CD8-positive, alpha-beta memory T cell (primary cell): Measurements from ENCODE around the gene SPACA4. TPM values are rescaled to one million over a fixed set of nuclear protein-coding genes. Genes with fewer than 3 reads are reported as not detected.

Experiments
- CTCF ChIA-PET: fragments of 350-600 bp; sonication (Branson Sonifier 250); formaldehyde crosslinking; loops from one replicate; lab custom pipeline; 2021; ENCODE audit warnings: antibody characterized with exemption; lab: Charles Lee
- POLR2A ChIA-PET: fragments of 350-600 bp; sonication (Branson Sonifier 250); formaldehyde crosslinking; loops from one replicate; lab custom pipeline; 2021; ENCODE audit warnings: antibody characterized with exemption; lab: Charles Lee
- DNase-seq, 5 donors: peaks; one replicate each; pipeline versions ENCODE4 v3.0.0 to v3.0.0-alpha.2; 2020 to 2022; ENCODE audit warnings: mixed read lengths in 1 of 5
- H3K27ac ChIP-seq: one replicate; pipeline ENCODE4 v1.7.0; 2013; ENCODE audit warnings: low read depth, mild to moderate bottlenecking, low read length, moderate library complexity
- H3K27me3 ChIP-seq: 2 replicates; pipeline ENCODE4 v1.7.0; 2013; ENCODE audit warnings: low read length, mild to moderate bottlenecking; ENCODE audit not compliant: insufficient read depth, poor library complexity, severe bottlenecking
- H3K36me3 ChIP-seq: 2 replicates; pipeline ENCODE4 v1.7.0; 2013; ENCODE audit warnings: mild to moderate bottlenecking, low read length, moderate library complexity; ENCODE audit not compliant: insufficient read depth
- H3K4me1 ChIP-seq: 2 replicates; pipeline ENCODE4 v1.7.0; 2013; ENCODE audit warnings: mild to moderate bottlenecking, low read length, moderate library complexity; ENCODE audit not compliant: insufficient read depth
- H3K4me3 ChIP-seq: 2 replicates; pipeline ENCODE4 v1.7.0; 2013; ENCODE audit warnings: mild to moderate bottlenecking, low read length
- H3K9me3 ChIP-seq: 2 replicates; pipeline ENCODE4 v1.7.0; 2013; ENCODE audit warnings: mild to moderate bottlenecking, low read length
- H3K27ac Mint-ChIP-seq, 8 donors: one replicate each; pipeline ENCODE4 v1.8.0; 2020 to 2021; ENCODE audit warnings: mixed read lengths in 8 of 8, mild to moderate bottlenecking in 6 of 8, inconsistent platforms in 3 of 8, moderate library complexity in 3 of 8
- H3K27me3 Mint-ChIP-seq, 2 donors: one replicate each; pipeline ENCODE4 v1.8.0; 2020 to 2021; ENCODE audit warnings: mixed read lengths in 2 of 2, mild to moderate bottlenecking in 1 of 2, moderate library complexity in 1 of 2
- H3K36me3 Mint-ChIP-seq, 3 donors: one replicate each; pipeline ENCODE4 v1.8.0; 2020 to 2021; ENCODE audit warnings: mixed read lengths in 3 of 3, inconsistent platforms in 1 of 3, mild to moderate bottlenecking in 1 of 3
- H3K4me1 Mint-ChIP-seq, 3 donors: one replicate each; pipeline ENCODE4 v1.8.0; 2020 to 2021; ENCODE audit warnings: mixed read lengths in 3 of 3, inconsistent platforms in 1 of 3, mild to moderate bottlenecking in 1 of 3
- H3K4me3 Mint-ChIP-seq, 7 donors: one replicate each; pipeline ENCODE4 v1.8.0; 2020 to 2021; ENCODE audit warnings: mixed read lengths in 7 of 7, mild to moderate bottlenecking in 6 of 7, moderate library complexity in 4 of 7, inconsistent platforms in 2 of 7
- H3K9me3 Mint-ChIP-seq, 5 donors: one replicate each; pipeline ENCODE4 v1.8.0; 2020 to 2022; ENCODE audit warnings: mixed read lengths in 5 of 5, mild to moderate bottlenecking in 3 of 5, moderate library complexity in 2 of 5, inconsistent platforms in 1 of 5
- polyA plus RNA-seq: library from polyadenylated mRNA; unstranded; fragments of 300-500 nt; fragmentation: Illumina TruSeq; gene quantifications from one replicate; pipeline ENCODE4 v1.2.3, GENCODE V29; 2021
- total RNA-seq, 2 experiments: library from RNA; stranded (reverse); gene quantifications; one replicate each; pipeline ENCODE4 v1.2.3, GENCODE V29; 2021

SPACA4 gene
- total and polyA plus RNA-seq, 3 experiments from 2014 or later: not detected

DNA sequence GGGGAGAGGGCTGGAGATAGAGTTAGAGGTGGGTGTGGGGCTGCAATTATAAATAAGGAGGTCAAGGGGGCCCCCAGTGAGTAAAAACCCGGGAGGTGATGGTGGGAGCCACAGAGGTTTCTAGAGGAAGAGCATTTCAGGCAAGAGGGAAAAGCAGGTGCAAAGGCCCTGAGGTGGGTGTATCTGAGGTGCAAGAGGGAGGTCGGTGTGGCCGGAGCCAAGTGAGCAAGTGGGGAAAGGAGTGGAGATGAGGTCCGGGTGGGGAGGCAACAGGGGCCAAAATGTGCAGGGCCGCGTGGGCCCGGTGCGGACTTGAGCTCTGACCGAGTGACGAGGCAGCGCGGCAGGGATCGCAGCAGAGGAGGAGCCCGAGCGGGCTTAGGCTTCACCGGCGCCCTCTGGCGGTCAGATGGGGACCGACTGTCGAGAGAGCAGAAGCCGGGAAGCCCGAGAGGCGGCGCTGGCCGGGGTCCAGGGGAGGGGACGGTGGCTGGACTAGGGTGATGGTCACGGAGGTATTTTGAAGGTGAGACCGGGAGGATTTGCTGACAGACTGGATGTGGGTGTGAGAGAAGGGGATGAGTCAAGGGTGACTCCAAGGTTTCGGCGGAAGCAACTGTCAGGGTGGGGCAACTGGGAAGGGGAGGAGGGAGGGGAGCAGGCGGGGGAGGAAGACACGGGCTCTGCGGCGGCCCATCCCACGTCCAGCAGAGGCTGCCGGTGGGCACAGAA, 17.7 kb upstream of the SPACA4 start:
- H3K9me3 ChIP-seq: no peaks in the 10 kb centered on the region
- no peak overlapping the region for H3K27ac ChIP-seq
- Mint-ChIP-seq H3K4me3 (peak overlapping the region; percentile 46 to 81 (median 65)), H3K4me1 (peaks cover 10 to 17% (median 15%) of the 10 kb centered on the region in 3 donors), H3K36me3 (no peaks in the 10 kb centered on the region), H3K9me3 (no peaks in the 10 kb centered on the region), H3K27ac (peak overlapping the region in 5 of 8 donors; percentile 11 to 78 (median 48)), H3K27me3 (peaks cover 2 to 10% of the 10 kb centered on the region in 2 donors)
- H3K4me3 ChIP-seq: peak overlapping the region; percentile 52
- DNase-seq: peak; percentile 72 to 88 (median 80)
- H3K4me1 ChIP-seq: peaks cover 6% of the 10 kb centered on the region
- ChIA-PET CTCF (interaction anchor here (0.7 to 11.2 kb wide), 13 partner anchors 9 to 256 kb away, joined by 3 to 152 read pairs (median 3); partner anchors contain the start of gene SPACA4), POLR2A (interaction anchor here (0.6 kb wide), 1 partner anchor 57 kb away, joined by 3 read pairs; no protein-coding TSS in a partner anchor)
- no peaks in the 10 kb centered on the region for H3K27me3 ChIP-seq
- no peaks in the 10 kb centered on the region for H3K36me3 ChIP-seq

DNA sequence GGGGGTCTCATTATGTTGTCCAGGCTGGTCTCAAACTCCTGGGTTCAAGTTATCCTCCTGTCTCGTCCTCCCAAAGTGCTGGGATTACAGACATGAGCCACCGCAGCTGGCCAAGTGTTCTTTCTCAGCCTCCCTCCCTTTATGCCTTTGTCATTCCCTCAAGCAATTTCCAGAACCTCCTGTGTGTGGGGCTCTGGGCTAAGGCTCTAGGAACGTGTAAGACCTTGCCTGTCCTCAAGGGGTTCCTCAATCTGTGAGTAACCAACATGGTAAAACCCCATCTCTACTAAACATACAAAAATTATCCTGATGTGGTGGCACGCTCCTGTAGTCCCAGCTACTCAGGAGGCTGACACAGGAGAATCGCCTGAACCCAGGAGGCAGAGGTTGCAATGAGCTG, 15.5 kb upstream of the SPACA4 start:
- no peak overlapping the region for H3K4me3 Mint-ChIP-seq
- ChIA-PET CTCF (interaction anchor here (11.2 kb wide), 1 partner anchor 84 kb away, joined by 152 read pairs; no protein-coding TSS in a partner anchor), POLR2A (no interaction called here)
- peaks cover 8 to 18% (median 16%) of the 10 kb centered on the region in 3 donors for H3K4me1 Mint-ChIP-seq
- peaks cover 0 to 2% (median 0%) of the 10 kb centered on the region in 3 donors for H3K36me3 Mint-ChIP-seq
- H3K27me3 Mint-ChIP-seq: peaks cover 2 to 5% of the 10 kb centered on the region in 2 donors
- no peaks in the 10 kb centered on the region for H3K27me3 ChIP-seq
- no peak for DNase-seq
- H3K27ac Mint-ChIP-seq: peak overlapping the region in 1 of 8 donors; percentile 32
- H3K36me3 ChIP-seq: no peaks in the 10 kb centered on the region
- no peak overlapping the region for H3K27ac ChIP-seq
- H3K9me3 Mint-ChIP-seq: no peaks in the 10 kb centered on the region
- no peaks in the 10 kb centered on the region for H3K9me3 ChIP-seq
- peaks cover 6% of the 10 kb centered on the region for H3K4me1 ChIP-seq
- H3K4me3 ChIP-seq: no peak overlapping the region

DNA sequence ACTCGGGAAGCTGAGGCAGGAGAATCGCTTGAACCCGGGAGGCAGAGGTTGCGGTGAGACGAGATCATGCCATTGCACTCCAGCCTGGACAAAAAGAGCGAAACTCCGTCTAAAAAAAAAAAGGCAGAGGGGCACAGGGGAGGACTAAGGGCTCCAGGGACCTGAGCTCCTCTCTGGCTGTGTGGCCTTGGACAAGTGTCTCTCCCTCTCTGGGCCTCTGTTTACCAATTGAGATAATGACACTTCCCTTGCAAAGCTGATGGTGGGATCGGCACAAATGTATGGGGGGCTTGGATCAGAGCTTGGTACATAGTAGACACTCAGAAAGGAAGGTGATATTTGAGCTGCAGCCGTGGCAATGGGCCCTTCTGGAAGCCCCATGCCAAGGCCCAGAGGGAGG, 11.4 kb upstream of the SPACA4 start:
- Histone ChIP-seq H3K4me3 (no peak overlapping the region), H3K9me3 (no peaks in the 10 kb centered on the region), H3K27ac (no peak overlapping the region), H3K4me1 (peaks cover 6% of the 10 kb centered on the region), H3K36me3 (no peaks in the 10 kb centered on the region), H3K27me3 (no peaks in the 10 kb centered on the region)
- peaks cover 0 to 2% (median 0%) of the 10 kb centered on the region in 3 donors for H3K36me3 Mint-ChIP-seq
- ChIA-PET CTCF (interaction anchor here (1.1 to 2.0 kb wide), 6 partner anchors 13 to 261 kb away, joined by 3 to 8 read pairs (median 5); no protein-coding TSS in a partner anchor), POLR2A (interaction anchor here (0.8 kb wide), 1 partner anchor 81 kb away, joined by 3 read pairs; no protein-coding TSS in a partner anchor)
- peak overlapping the region in 4 of 7 donors; percentile 10 to 58 (median 42) for H3K4me3 Mint-ChIP-seq
- H3K27me3 Mint-ChIP-seq: peaks cover 0 to 4% of the 10 kb centered on the region in 2 donors
- H3K27ac Mint-ChIP-seq: peak overlapping the region in 7 of 8 donors; percentile 3 to 97 (median 70)
- no peak for DNase-seq
- no peaks in the 10 kb centered on the region for H3K9me3 Mint-ChIP-seq
- H3K4me1 Mint-ChIP-seq: peaks cover 4 to 18% (median 5%) of the 10 kb centered on the region in 3 donors

GRCh38 chr19:48595833-48596232, 10.7 kb upstream of the SPACA4 start:
- Histone ChIP-seq H3K27me3 (no peaks in the 10 kb centered on the region), H3K4me1 (peaks cover 6% of the 10 kb centered on the region), H3K27ac (no peak overlapping the region), H3K9me3 (no peaks in the 10 kb centered on the region), H3K4me3 (no peak overlapping the region), H3K36me3 (no peaks in the 10 kb centered on the region)
- Mint-ChIP-seq H3K27me3 (peaks cover 0 to 4% of the 10 kb centered on the region in 2 donors), H3K36me3 (peaks cover 0 to 2% (median 0%) of the 10 kb centered on the region in 3 donors), H3K27ac (peak overlapping the region in 3 of 8 donors; percentile 10 to 76 (median 33)), H3K4me1 (peaks cover 4 to 18% (median 5%) of the 10 kb centered on the region in 3 donors), H3K9me3 (no peaks in the 10 kb centered on the region), H3K4me3 (peak overlapping the region in 3 of 7 donors; percentile 17 to 58 (median 37))
- no peak for DNase-seq
- CTCF ChIA-PET: interaction anchor here (1.1 to 1.6 kb wide), 4 partner anchors 12 to 262 kb away, joined by 3 to 8 read pairs (median 6); no protein-coding TSS in a partner anchor
- POLR2A ChIA-PET: interaction anchor here (0.8 kb wide), 1 partner anchor 82 kb away, joined by 3 read pairs; no protein-coding TSS in a partner anchor

GRCh38 chr19:48596237-48596636, 10.3 kb upstream of the SPACA4 start:
- Histone ChIP-seq H3K27me3 (no peaks in the 10 kb centered on the region), H3K27ac (no peak overlapping the region), H3K4me3 (no peak overlapping the region), H3K36me3 (no peaks in the 10 kb centered on the region), H3K4me1 (peaks cover 6% of the 10 kb centered on the region), H3K9me3 (no peaks in the 10 kb centered on the region)
- Mint-ChIP-seq H3K36me3 (peaks cover 0 to 2% (median 0%) of the 10 kb centered on the region in 3 donors), H3K4me3 (peak overlapping the region in 4 of 7 donors; percentile 26 to 54 (median 38)), H3K9me3 (no peaks in the 10 kb centered on the region), H3K27me3 (peaks cover 0 to 4% of the 10 kb centered on the region in 2 donors), H3K4me1 (peaks cover 4 to 18% (median 5%) of the 10 kb centered on the region in 3 donors), H3K27ac (peak overlapping the region in 4 of 8 donors; percentile 55 to 83 (median 76))
- POLR2A ChIA-PET: no interaction called here
- CTCF ChIA-PET: interaction anchor here (1.5 kb wide), 1 partner anchor 12 kb away, joined by 6 read pairs; no protein-coding TSS in a partner anchor
- no peak for DNase-seq

DNA sequence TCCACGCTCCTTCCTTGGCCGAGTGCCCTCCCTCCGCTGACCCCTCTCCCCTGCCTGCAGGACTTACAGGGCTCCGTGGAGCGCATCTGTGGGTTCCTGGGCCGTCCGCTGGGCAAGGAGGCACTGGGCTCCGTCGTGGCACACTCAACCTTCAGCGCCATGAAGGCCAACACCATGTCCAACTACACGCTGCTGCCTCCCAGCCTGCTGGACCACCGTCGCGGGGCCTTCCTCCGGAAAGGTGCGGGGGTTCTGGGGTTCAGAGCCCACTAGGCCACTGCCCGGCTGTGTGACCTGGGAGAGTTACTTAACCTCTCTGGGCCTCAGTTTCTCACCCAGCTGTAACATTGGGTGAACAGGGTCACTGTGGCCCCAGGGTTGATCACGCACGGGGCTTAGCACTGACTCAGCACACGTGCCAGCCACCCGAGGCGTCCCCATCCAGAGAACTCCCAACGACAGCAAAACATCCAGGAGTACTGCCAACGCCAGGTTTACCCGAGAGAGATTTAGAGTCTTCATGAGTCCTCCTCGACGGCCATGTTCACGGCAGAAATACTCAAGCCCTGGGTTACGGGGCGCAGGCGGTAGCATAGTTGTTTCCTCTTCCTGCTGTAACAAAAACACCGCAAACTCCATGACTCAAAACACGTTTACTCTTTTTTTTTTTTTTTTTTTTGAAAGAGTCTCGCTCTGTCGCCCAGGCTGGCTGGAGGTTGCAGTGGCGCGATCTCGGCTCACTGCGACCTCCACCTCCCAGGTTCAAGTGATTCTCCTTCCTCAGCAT, 9.7 kb upstream of the SPACA4 start:
- peak; percentile 18 to 60 (median 43) for DNase-seq
- Mint-ChIP-seq H3K36me3 (peaks cover 0 to 2% (median 0%) of the 10 kb centered on the region in 3 donors), H3K27me3 (peaks cover 0 to 4% of the 10 kb centered on the region in 2 donors), H3K4me1 (peaks cover 4 to 18% (median 5%) of the 10 kb centered on the region in 3 donors), H3K27ac (peak overlapping the region; percentile 69 to 90 (median 82)), H3K4me3 (peak overlapping the region; percentile 62 to 83 (median 68)), H3K9me3 (no peaks in the 10 kb centered on the region)
- H3K27ac ChIP-seq: peak overlapping the region; percentile 43
- no peaks in the 10 kb centered on the region for H3K36me3 ChIP-seq
- no peaks in the 10 kb centered on the region for H3K9me3 ChIP-seq
- H3K4me1 ChIP-seq: peaks cover 6% of the 10 kb centered on the region
- H3K4me3 ChIP-seq: peak overlapping the region; percentile 34
- ChIA-PET CTCF (no interaction called here), POLR2A (interaction anchor here (0.7 to 1.1 kb wide), 2 partner anchors 13 to 264 kb away, joined by 6 to 8 read pairs; no protein-coding TSS in a partner anchor)
- H3K27me3 ChIP-seq: no peaks in the 10 kb centered on the region

GRCh38 chr19:48598996-48599700, 7.4 kb upstream of the SPACA4 start:
- H3K9me3 ChIP-seq: no peaks in the 10 kb centered on the region
- H3K27ac ChIP-seq: no peak overlapping the region
- H3K36me3 ChIP-seq: no peaks in the 10 kb centered on the region
- H3K4me3 ChIP-seq: no peak overlapping the region
- Mint-ChIP-seq H3K27ac (peak overlapping the region in 1 of 8 donors; percentile 14), H3K27me3 (peaks cover 0 to 4% of the 10 kb centered on the region in 2 donors), H3K4me1 (peaks cover 4 to 14% (median 5%) of the 10 kb centered on the region in 3 donors), H3K36me3 (peaks cover 0 to 2% (median 0%) of the 10 kb centered on the region in 3 donors), H3K4me3 (no peak overlapping the region), H3K9me3 (no peaks in the 10 kb centered on the region)
- no peaks in the 10 kb centered on the region for H3K27me3 ChIP-seq
- peaks cover 6% of the 10 kb centered on the region for H3K4me1 ChIP-seq
- no peak for DNase-seq
- ChIA-PET POLR2A (no interaction called here), CTCF (no interaction called here)
